D721Med (cell line): Measurements from ENCODE around the gene CMIP.

Experiments used
- DNase-seq: peaks from one replicate; pipeline ENCODE4 v3.0.0; 2011; ENCODE audit warnings: low spot score; ENCODE audit not compliant: insufficient read length
- FAIRE-seq: peaks from 2 replicates; lab custom pipeline; 2011; peaks lifted over from hg19 to GRCh38; lab: Jason Lieb, UNC
- TF ChIP-seq, protein P1 (sequence below): IDR thresholded peaks from 2 replicates; pipeline ENCODE4 v1.5.1; 2012; ENCODE audit warnings: mild to moderate bottlenecking, control low read depth; ENCODE audit not compliant: insufficient read depth; ENCODE audit errors: missing control alignments

CMIP gene

DNA sequence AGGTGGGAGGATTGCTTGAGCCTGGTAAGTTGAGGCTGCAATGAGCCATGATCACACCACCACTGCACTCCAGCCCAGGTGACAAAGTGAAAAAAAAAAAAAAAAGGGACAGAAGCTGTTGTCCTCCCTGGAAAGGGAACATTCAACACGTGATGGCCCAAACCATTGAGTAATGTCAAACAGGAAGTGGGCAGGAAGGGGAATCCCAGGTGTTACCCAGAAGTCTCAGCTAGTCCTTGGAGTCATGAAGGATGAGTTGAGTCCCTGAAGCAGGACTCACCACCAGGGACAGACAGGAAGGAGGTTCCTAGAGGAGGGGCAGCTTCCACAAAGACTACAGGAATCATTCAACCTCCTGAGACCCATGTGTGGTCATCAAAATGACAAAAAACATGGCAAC is 19.8 kb upstream of the CMIP start:
- DNase-seq, result no peak
- TF ChIP-seq, protein P1, sequence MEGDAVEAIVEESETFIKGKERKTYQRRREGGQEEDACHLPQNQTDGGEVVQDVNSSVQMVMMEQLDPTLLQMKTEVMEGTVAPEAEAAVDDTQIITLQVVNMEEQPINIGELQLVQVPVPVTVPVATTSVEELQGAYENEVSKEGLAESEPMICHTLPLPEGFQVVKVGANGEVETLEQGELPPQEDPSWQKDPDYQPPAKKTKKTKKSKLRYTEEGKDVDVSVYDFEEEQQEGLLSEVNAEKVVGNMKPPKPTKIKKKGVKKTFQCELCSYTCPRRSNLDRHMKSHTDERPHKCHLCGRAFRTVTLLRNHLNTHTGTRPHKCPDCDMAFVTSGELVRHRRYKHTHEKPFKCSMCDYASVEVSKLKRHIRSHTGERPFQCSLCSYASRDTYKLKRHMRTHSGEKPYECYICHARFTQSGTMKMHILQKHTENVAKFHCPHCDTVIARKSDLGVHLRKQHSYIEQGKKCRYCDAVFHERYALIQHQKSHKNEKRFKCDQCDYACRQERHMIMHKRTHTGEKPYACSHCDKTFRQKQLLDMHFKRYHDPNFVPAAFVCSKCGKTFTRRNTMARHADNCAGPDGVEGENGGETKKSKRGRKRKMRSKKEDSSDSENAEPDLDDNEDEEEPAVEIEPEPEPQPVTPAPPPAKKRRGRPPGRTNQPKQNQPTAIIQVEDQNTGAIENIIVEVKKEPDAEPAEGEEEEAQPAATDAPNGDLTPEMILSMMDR, result no peak
- no peak for FAIRE-seq

DNA sequence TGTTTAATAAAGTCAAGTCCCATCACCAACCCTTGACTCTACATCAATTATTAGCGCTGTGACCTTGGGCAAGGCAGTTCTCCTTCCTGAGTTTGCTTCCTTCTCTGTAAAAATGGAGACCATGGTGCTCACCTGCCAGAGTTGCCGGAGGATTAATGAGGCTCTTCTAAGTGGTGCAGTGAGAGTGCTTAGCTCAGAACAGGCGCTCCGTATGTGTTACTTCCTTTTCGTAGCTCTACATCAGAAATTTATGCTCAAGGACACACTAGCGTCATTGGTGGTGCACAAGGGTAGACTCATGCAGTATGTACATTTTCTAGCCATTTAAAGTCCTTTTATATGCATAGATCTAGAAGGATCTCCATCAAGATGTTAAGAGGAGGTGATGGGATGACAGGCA is 17.4 kb upstream of the CMIP start:
- FAIRE-seq (no peak), DNase-seq (no peak)
- TF ChIP-seq, protein P1, result no peak

DNA sequence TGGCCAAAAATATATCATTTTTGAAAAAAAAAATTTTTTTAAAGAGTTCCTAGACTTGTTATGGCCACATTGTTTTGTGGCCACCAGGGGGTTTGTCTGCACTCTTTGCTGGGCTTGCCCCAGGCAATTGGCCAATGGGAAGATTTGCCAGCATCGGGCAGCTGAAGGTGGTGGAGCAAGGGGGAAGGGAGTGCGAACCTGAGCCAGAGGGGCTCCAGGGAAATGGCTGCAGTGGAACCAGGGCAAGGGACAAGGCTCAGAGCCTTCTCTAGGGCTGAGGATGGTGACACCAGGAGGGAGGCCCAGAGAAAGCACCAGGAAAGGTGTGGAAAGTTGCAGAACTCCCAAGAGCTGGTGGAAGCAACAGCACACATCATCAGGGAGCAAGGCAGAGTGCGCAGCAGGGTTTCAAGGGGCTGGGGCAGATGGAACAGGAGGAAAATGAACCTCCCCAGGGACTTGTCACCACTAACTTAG is 15.5 kb upstream of the CMIP start:
- TF ChIP-seq, protein P1, result peak; percentile 26
- FAIRE-seq (no peak), DNase-seq (no peak)

DNA sequence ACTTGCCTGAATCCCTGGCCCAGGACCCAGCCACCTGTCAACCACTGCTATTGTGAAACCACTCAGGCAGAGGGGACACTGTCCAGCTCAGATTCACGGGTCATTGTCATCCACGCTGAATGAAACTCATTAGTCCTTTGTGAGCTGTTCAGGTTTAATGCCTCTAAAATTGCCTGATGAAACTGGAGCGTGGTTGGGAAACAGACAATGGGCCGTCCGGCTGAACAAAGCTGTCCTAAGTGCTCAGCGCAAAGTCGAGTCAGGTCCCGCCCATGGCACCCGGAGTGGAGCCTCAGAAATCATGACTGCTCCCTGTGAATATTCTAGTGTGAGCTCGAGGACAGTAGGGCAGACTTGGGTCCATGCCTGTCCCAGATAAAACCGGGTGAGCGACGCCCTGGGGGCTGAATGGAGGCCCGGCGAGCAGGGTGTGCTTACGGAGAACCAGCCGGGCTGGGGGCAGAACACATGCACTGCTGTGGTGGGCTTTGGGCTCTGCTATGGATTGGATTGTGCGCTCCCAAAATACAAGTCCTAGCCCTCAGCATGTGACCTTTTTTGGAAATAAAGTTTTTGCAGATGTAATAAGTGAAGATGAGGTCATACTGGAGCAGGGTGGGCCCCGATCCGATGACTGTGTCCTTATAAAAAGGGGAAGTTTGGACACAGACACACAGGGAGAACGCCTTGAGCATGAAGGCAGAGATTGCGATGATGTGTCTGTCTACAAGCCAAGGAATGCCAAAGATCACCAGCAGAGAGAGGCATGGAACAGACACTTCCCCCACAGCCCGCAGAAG is 12.9 kb upstream of the CMIP start:
- DNase-seq (no peak), FAIRE-seq (no peak)
- TF ChIP-seq, protein P1, result no peak

DNA sequence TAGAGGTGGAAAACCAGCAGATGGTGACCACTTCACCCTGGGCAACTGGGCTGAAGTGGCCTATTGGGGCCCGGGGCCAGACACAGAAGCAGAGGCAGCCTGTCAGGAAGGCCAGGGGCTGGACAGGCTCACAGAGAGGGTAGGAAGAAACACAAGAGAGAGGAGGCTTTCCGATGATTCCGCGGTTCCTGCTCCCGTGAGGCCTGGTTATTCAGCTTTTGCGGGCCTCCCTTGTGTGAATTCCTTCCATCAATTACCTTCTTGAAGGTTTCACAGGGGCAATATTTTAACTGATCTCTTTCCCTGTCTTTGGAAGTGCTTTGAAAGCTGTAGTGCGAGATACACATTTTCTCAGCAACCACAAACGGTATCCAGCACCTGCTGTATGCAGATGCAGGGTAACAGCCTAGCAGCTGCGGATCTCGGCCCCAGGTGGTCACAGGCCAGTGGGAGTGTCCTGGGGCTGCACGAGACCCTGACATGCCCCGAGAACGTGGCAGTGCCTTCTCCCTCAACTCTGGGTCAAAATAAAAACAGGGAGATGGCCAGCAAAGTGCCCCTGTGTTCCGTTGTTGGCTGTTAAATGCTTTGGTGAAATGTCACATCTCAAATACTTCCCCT is 11.6 kb upstream of the CMIP start:
- FAIRE-seq, result no peak
- TF ChIP-seq, protein P1, result no peak
- DNase-seq, result no peak

DNA sequence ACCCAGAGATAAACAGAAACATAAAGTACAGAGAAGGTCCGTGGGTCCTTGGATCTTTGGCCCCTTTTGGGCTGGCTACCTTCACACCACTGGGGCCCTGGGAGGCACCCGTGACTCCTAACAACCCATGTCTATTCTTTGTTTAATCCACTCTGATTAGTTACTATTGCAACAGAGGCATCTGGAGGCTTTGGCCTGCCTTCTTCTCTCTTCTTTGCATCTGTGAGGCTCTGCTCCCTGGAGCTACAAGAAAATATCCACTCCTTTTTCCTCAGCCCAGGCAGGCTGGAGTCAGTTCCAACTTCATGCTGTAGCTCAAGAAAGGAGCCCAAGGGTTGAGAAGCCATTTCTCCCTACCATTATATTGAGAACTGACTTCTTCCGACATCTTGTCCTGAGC is 9.5 kb upstream of the CMIP start:
- FAIRE-seq (no peak), DNase-seq (no peak)
- TF ChIP-seq, protein P1, result no peak

DNA sequence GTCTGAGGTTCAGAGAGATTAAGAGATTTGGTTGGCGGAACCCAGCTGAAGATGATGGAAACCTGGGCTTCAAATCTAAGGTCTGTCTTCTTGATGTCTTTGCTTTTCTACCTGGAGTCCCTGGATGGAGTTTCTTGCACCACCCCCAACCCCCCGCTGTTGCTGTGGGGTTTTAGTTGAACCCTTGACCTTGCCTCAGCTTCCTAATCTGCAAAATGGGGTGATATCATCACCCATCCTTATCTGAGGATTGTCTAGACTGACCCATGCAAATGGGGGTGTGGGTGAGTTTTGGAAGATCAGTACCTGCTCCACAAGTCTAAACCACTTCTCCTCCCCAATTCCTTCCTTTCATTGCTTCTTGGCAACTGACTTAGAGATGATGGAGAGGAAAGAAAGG is 9.0 kb upstream of the CMIP start:
- TF ChIP-seq, protein P1, result no peak
- no peak for FAIRE-seq
- DNase-seq, result no peak
